WERI-Rb-1 (cell line): ENCODE measurements around the gene IL36A.

ENCODE experiments used
- DNase-seq: peaks from one replicate; pipeline ENCODE4 v3.0.0-alpha.2; 2020
- H3K27ac ChIP-seq: fragments of 250-450 bp; sonication (Bioruptor Pico); 2 replicates; pipeline ENCODE4 v1.5.1; 2020; ENCODE audit warnings: mild to moderate bottlenecking, moderate library complexity
- H3K27me3 ChIP-seq: fragments of 250-450 bp; sonication (Bioruptor Pico); 2 replicates; pipeline ENCODE4 v1.5.1; 2021; ENCODE audit warnings: mild to moderate bottlenecking, low read depth, moderate library complexity; ENCODE audit not compliant: insufficient read depth, severe bottlenecking
- H3K36me3 ChIP-seq: fragments of 250-450 bp; sonication (Bioruptor Pico); 2 replicates; pipeline ENCODE4 v1.5.1; 2020; ENCODE audit warnings: mild to moderate bottlenecking, moderate library complexity
- H3K4me3 ChIP-seq: 2 replicates; pipeline ENCODE4 v1.5.1; 2011; ENCODE audit warnings: low read depth, mild to moderate bottlenecking, control low read depth, low read length
- H3K9me3 ChIP-seq: fragments of 250-450 bp; sonication (Bioruptor Pico); 2 replicates; pipeline ENCODE4 v1.5.1; 2021; ENCODE audit warnings: mild to moderate bottlenecking, moderate library complexity; ENCODE audit not compliant: severe bottlenecking
- TF ChIP-seq, protein P1 (sequence below): IDR thresholded peaks from 2 replicates; pipeline ENCODE4 v1.5.1; 2011; ENCODE audit warnings: low read depth, mild to moderate bottlenecking, control low read depth, inconsistent platforms, low read length

Gene IL36A

GRCh38 chr2:113027691-113028090, 22.4 kb downstream of the IL36A start:
- Histone ChIP-seq H3K4me3 (no peak overlapping the region), H3K27ac (no peak overlapping the region), H3K9me3 (no peaks in the 10 kb centered on the region), H3K27me3 (no peaks in the 10 kb centered on the region), H3K36me3 (no peaks in the 10 kb centered on the region)
- DNase-seq, result no peak
- TF ChIP-seq, protein P1, sequence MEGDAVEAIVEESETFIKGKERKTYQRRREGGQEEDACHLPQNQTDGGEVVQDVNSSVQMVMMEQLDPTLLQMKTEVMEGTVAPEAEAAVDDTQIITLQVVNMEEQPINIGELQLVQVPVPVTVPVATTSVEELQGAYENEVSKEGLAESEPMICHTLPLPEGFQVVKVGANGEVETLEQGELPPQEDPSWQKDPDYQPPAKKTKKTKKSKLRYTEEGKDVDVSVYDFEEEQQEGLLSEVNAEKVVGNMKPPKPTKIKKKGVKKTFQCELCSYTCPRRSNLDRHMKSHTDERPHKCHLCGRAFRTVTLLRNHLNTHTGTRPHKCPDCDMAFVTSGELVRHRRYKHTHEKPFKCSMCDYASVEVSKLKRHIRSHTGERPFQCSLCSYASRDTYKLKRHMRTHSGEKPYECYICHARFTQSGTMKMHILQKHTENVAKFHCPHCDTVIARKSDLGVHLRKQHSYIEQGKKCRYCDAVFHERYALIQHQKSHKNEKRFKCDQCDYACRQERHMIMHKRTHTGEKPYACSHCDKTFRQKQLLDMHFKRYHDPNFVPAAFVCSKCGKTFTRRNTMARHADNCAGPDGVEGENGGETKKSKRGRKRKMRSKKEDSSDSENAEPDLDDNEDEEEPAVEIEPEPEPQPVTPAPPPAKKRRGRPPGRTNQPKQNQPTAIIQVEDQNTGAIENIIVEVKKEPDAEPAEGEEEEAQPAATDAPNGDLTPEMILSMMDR, result no peak

- H3K4me3 ChIP-seq, result no peak overlapping the region
- DNase-seq, result no peak
- H3K27me3 ChIP-seq, result no peaks in the 10 kb centered on the region
- H3K36me3 ChIP-seq, result no peaks in the 10 kb centered on the region
- H3K9me3 ChIP-seq, result no peaks in the 10 kb centered on the region
- no peak overlapping the region for H3K27ac ChIP-seq
- TF ChIP-seq, protein P1, result no peak
Observed at GRCh38 chr2:113028112-113028511, 22.9 kb downstream of the IL36A start.

DNA sequence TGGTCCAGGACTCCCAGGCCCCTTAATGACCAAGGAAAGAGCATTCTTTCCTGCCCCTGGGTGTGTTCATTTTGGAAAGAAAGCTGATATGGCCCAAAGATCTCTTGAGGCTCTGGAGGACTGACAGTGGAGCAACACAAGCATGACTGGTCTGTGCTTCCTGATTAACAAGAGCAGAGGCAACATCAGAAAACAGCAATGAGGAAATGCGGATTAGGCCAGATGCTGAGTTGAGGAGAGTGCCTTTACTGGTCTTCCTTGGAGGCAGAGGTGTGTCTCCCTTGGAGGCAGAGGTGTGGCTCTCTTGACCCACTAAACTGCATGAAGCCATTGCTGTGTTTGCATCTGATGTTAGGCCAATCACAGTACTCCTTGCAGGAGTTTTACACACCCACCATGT, 27.5 kb downstream of the IL36A start:
- H3K36me3 ChIP-seq, result no peaks in the 10 kb centered on the region
- no peak overlapping the region for H3K4me3 ChIP-seq
- TF ChIP-seq, protein P1, result no peak
- no peaks in the 10 kb centered on the region for H3K9me3 ChIP-seq
- DNase-seq, result no peak
- no peak overlapping the region for H3K27ac ChIP-seq
- H3K27me3 ChIP-seq, result no peaks in the 10 kb centered on the region

- TF ChIP-seq, protein P1, result no peak
- Histone ChIP-seq H3K27me3 (no peaks in the 10 kb centered on the region), H3K36me3 (no peaks in the 10 kb centered on the region), H3K9me3 (no peaks in the 10 kb centered on the region), H3K27ac (no peak overlapping the region), H3K4me3 (no peak overlapping the region)
- DNase-seq, result no peak
Observed at GRCh38 chr2:113034016-113034415, 28.8 kb downstream of the IL36A start.

GRCh38 chr2:113036763-113037162, 31.5 kb downstream of the IL36A start:
- TF ChIP-seq, protein P1, result no peak
- no peaks in the 10 kb centered on the region for H3K27me3 ChIP-seq
- no peaks in the 10 kb centered on the region for H3K36me3 ChIP-seq
- no peak overlapping the region for H3K27ac ChIP-seq
- no peak for DNase-seq
- H3K4me3 ChIP-seq, result no peak overlapping the region
- no peaks in the 10 kb centered on the region for H3K9me3 ChIP-seq

- no peaks in the 10 kb centered on the region for H3K36me3 ChIP-seq
- TF ChIP-seq, protein P1, result no peak
- no peaks in the 10 kb centered on the region for H3K27me3 ChIP-seq
- H3K9me3 ChIP-seq, result no peaks in the 10 kb centered on the region
- no peak for DNase-seq
- H3K4me3 ChIP-seq, result no peak overlapping the region
- no peak overlapping the region for H3K27ac ChIP-seq
Observed at GRCh38 chr2:113038291-113038690, 33.0 kb downstream of the IL36A start.
